Right cardiac atrium (tissue), 5 donors: ENCODE results near the gene PIK3CA. TPM values are rescaled to one million over a fixed set of nuclear protein-coding genes. Genes with fewer than 3 reads are reported as not detected.

Source experiments
- ATAC-seq, 2 donors: fragments of 200-7000 bp; cut with Tn5 transposase; one replicate each; pipeline versions ENCODE4 v1.8.0 to v1.9.1; 2020; ENCODE audit warnings: moderate library complexity in 2 of 2, mild to moderate bottlenecking in 1 of 2
- DNase-seq, 3 donors: peaks; one replicate each; pipeline ENCODE4 v3.0.0-alpha.2; 2020
- H3K27ac ChIP-seq: one replicate; pipeline ENCODE4 v1.5.1; 2013; ENCODE audit warnings: mild to moderate bottlenecking, low read length, control low read depth, moderate library complexity
- H3K27me3 ChIP-seq: one replicate; pipeline ENCODE4 v1.6.1; 2013; ENCODE audit not compliant: control insufficient read depth, insufficient read depth
- H3K4me1 ChIP-seq: one replicate; pipeline ENCODE4 v1.6.1; 2013; ENCODE audit warnings: low read length; ENCODE audit not compliant: control insufficient read depth, insufficient read depth
- H3K4me3 ChIP-seq: one replicate; pipeline ENCODE4 v1.5.1; 2013; ENCODE audit warnings: low read length, control low read depth
- H3K9me3 ChIP-seq: one replicate; pipeline ENCODE4 v1.6.1; 2013; ENCODE audit warnings: low read length; ENCODE audit not compliant: control insufficient read depth
- WGBS: extraction: QIAGEN DNeasy Blood & Tissue Kit; methylation state at CpG from one replicate; pipeline ENCODE4 v1.1.7; 2013; 5-methylcytosine and 5-hydroxymethylcytosine counted together
- intact Hi-C, 4 donors: fragments of 100-400 bp; cut with DNase I; formaldehyde crosslinking; loops; one replicate each; pipeline versions ENCODE4 v1.11.0 to v1.14.0; 2022 to 2023
- polyA plus RNA-seq: library from polyadenylated mRNA; stranded (reverse); fragments of 200-250 nt; gene quantifications from one replicate; pipeline ENCODE4 v1.2.3, GENCODE V29; 2013
- total RNA-seq, 4 donors: library from RNA; stranded (reverse); fragmentation: NEBNext Ultra II Directional; extraction: Animal tissue kit (Norgen Biotek cat#: 25700); gene quantifications; one replicate each; pipeline ENCODE4 v1.2.1, GENCODE V29; 2021
- donor health status: healthy with polysubstance abuse.
- donor health status: DM: no; HTN: yes; CAD: no.
- donor health status: DM: no; HTN: no; CAD: no.
- donor health status: DM: no; HTN: yes; CAD: no; lungs with severe emphysema.
- donor health status: DM: yes; HTN: yes; CAD: no.

The PIK3CA gene
- total and polyA plus RNA-seq, 5 donors: 4.6 to 22.3 (median 21.1) TPM

DNA sequence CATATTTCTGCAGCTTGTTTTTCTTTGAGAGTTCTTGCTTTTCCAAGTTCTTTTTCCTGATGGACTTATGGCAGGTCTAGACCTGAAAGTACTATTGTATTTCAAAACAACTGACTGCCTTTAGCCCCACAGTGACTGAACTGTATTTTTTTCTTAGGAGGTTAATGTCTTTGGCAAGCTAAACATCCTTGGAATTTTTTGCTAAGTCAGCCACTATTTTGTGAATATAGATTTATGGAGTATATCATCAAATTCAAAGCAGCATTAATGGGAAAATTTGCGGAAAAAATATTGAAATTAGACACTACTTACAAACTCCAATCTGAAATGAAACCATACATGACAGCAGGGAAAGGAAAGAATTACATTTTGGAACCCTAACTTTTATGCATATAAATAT lies 8.6 kb downstream of the PIK3CA start:
- Histone ChIP-seq H3K27me3 (no peaks in the 10 kb centered on the region), H3K4me1 (peaks cover 4% of the 10 kb centered on the region), H3K27ac (no peak overlapping the region), H3K9me3 (no peaks in the 10 kb centered on the region), H3K4me3 (no peak overlapping the region)
- intact Hi-C loops: no loop called here
- DNase-seq (no peak), ATAC-seq (no peak)
- 88% methylated on average over 1 of the region's 1 CpG for WGBS

DNA sequence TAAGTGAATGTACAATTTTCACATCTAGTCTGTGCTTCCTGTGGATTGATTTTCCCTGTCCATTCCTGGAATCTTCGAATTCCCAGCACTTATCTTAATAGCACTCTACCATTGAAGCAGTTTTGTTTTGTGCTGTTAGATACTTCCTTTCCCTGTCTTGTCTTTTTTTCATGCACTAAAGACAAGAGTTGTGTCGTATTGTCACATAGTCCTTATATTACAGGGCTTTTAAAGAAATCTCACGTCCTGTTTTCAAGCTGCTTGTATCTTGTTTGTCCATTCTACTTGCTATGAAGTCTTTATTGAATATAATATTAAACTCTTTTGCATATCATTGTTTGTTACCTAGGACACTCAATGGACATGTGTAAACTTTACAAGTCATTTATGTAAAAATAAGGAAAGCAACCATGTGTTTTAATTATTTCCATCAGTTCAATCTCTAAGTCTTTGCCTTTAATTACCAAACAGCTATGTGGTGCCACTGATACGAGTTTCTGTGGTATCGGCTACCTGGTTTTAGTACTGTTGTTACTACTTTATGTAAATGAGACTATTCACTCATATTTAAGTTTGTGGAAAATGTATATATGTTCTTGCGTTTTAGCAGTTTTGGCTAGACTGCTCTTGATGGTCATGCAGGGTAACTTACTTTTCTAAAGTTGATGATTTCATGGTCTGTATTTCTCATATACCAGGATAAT lies 10.3 kb downstream of the PIK3CA start:
- H3K27me3 ChIP-seq: no peaks in the 10 kb centered on the region
- intact Hi-C loops: no loop called here
- ATAC-seq (no peak), DNase-seq (no peak)
- no peak overlapping the region for H3K4me3 ChIP-seq
- no peaks in the 10 kb centered on the region for H3K9me3 ChIP-seq
- no peak overlapping the region for H3K27ac ChIP-seq
- H3K4me1 ChIP-seq: peaks cover 4% of the 10 kb centered on the region
- 68% methylated on average over 6 of the region's 6 CpGs for WGBS

DNA sequence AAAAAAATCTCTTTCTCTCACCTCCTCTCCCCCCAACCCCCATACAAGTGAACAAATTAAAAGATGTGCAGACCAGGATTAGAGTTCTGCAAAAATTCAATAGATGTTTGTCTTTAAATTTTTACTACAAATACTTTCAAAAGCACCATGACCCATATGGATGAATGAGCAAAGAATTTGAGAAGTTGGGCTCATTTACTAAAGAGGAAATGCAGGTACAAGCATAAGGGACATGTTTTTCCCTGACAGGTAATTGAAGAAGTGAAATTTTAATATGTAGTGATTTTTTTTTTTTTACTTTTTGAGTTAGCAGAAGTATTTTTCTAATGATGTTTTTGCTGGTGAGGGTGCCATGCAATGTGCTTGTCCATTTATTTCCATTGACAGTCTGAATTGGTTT lies 15.3 kb downstream of the PIK3CA start:
- peaks cover 2% of the 10 kb centered on the region for H3K4me1 ChIP-seq
- intact Hi-C loops: no loop called here
- no peaks in the 10 kb centered on the region for H3K9me3 ChIP-seq
- H3K27ac ChIP-seq: no peak overlapping the region
- H3K4me3 ChIP-seq: no peak overlapping the region
- no peak for DNase-seq
- H3K27me3 ChIP-seq: no peaks in the 10 kb centered on the region
- ATAC-seq: no peak

DNA sequence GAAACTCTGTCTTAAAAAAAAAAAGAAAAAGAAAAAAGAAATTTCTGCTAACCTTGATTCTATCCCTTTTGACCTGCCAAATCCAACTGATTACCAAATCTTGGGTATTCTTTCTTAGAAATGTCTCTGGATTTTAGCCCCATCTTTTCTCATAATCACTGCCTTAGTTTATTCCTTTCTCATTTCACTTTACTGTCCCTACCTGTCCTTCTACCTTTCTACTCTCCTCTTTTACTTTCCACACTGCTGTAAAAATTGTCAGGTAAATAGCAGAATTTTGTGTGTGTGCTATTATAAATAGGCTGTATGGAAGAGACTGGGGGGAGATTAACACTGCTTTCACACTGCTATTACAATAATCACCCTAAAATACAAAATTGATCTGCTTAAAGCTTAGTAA lies 16.7 kb downstream of the PIK3CA start:
- Histone ChIP-seq H3K27me3 (no peaks in the 10 kb centered on the region), H3K27ac (no peak overlapping the region), H3K9me3 (no peaks in the 10 kb centered on the region), H3K4me1 (peaks cover 2% of the 10 kb centered on the region), H3K4me3 (no peak overlapping the region)
- no peak for DNase-seq
- no peak for ATAC-seq
- intact Hi-C loops: no loop called here

DNA sequence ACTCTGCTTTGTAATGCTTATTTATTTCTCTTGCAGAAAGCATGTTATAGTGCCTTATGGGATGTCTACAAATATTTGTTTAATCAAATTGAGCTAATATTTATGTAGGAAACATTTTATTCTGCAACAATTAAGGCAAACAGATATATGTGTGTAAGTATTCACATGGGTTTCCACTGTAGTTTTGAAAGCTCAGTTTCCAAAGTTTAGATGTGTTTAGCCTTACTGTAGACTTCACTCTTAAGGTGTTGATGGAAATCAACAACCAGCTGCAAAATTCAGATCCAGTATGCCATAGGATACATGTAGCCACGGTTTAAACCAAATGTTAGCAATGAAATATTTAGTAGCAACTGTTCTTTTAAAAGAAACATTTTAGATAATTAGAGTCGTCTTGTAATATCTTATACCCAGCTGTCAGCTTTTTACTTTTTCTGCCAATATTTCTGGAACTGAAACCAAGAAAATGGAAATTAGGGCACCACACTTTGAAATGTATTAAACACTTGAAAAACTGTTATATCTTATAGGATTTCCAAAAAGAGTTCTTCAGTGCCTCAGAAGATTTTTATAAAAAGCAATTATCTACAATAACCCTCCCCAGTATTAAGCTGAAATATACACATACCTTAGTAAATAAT lies 18.5 kb downstream of the PIK3CA start:
- Histone ChIP-seq H3K27ac (no peak overlapping the region), H3K4me1 (no peaks in the 10 kb centered on the region), H3K4me3 (no peak overlapping the region), H3K9me3 (no peaks in the 10 kb centered on the region), H3K27me3 (no peaks in the 10 kb centered on the region)
- no peak for ATAC-seq
- 38% methylated on average over 2 of the region's 2 CpGs for whole genome bisulfite sequencing
- DNase-seq: no peak
- intact Hi-C loops: no loop called here

DNA sequence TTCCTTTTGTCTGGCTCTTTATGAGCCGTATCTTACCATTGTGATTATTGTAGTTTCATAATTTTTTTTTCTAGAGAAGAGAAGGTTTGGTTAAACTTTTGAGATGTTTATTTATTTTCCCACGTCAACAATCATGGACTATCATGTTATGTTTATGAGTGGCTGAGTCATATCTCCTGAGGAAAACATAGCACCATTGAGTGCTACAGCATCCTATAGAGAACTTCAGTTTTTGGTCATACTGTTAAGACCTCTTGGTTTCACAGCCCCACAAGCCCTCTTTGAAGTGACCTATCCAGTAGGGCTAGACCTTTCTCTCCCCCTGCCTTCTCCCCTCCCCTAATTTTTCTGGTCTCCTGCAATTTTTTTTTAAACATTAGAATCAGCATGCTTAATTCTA lies 20.8 kb downstream of the PIK3CA start:
- 92% methylated on average over 2 of the region's 2 CpGs for WGBS
- intact Hi-C loops: no loop called here
- Histone ChIP-seq H3K4me1 (no peaks in the 10 kb centered on the region), H3K4me3 (no peak overlapping the region), H3K9me3 (no peaks in the 10 kb centered on the region), H3K27me3 (no peaks in the 10 kb centered on the region), H3K27ac (no peak overlapping the region)
- ATAC-seq (no peak), DNase-seq (no peak)

DNA sequence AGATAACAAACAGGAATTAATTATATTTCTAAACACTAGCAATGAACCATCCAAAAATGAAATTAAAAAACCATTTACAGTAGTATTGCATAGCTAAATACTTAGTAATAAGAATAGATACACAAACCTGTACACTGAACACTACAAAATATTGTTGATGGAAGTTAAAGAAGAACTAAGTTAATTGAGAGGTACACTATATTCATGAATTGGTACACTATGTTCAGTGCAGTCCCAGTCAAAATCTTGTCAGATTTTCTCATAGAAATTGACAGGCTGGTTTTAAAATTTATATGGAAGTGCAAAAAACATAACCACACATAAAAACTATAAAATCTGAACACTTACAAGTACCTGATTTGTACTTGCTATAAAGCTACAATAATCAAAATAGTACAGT lies 24.4 kb downstream of the PIK3CA start:
- H3K27me3 ChIP-seq: no peaks in the 10 kb centered on the region
- no peak overlapping the region for H3K27ac ChIP-seq
- intact Hi-C loops: no loop called here
- H3K4me3 ChIP-seq: no peak overlapping the region
- ATAC-seq (no peak), DNase-seq (no peak)
- no peaks in the 10 kb centered on the region for H3K4me1 ChIP-seq
- H3K9me3 ChIP-seq: no peaks in the 10 kb centered on the region

DNA sequence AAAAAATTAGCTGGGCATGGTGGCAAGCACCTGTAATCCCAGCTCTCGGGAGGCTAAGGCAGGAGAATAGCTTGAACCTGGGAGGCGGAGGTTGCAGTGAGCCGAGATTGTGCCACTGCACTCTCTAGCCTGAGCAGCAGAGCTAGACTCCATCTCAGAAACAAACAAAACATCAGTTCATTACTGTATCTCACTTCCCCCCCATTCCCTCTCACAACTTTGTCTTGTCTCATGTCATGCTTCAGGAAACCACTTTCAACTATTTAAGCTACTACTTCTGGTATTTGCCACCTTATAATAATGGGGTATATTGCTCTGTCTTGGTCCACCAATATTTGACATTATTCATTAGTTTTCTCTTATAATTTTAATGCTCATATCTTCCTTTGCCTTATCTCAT lies 26.2 kb downstream of the PIK3CA start:
- no peaks in the 10 kb centered on the region for H3K9me3 ChIP-seq
- no peak overlapping the region for H3K27ac ChIP-seq
- DNase-seq: no peak
- H3K4me1 ChIP-seq: peaks cover 4% of the 10 kb centered on the region
- intact Hi-C loops: no loop called here
- ATAC-seq: no peak
- no peak overlapping the region for H3K4me3 ChIP-seq
- 94% methylated on average over 3 of the region's 3 CpGs for WGBS
- H3K27me3 ChIP-seq: no peaks in the 10 kb centered on the region

DNA sequence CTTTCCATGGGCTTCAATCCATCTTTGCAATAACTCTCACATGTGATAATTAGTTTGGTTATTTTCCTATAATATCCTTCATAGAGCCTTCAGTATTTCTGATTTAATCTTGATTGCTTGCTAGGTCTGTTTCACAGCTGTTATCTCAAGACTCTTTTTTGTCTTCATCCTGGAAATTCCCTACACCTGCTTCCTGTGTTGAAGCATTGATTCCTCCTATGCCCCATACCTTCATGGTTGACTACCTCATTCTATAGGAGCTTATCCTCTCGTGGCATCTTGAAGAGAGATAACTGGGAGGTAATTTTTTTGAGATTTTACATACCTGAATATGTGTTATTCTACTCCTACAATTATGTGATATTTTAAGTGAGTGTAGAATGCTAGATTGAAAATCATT lies 26.7 kb downstream of the PIK3CA start:
- ATAC-seq (no peak), DNase-seq (no peak)
- Histone ChIP-seq H3K27me3 (no peaks in the 10 kb centered on the region), H3K4me1 (peaks cover 4% of the 10 kb centered on the region), H3K27ac (no peak overlapping the region), H3K9me3 (no peaks in the 10 kb centered on the region), H3K4me3 (no peak overlapping the region)
- WGBS: 71% methylated on average over 1 of the region's 1 CpG
- intact Hi-C loops: no loop called here

DNA sequence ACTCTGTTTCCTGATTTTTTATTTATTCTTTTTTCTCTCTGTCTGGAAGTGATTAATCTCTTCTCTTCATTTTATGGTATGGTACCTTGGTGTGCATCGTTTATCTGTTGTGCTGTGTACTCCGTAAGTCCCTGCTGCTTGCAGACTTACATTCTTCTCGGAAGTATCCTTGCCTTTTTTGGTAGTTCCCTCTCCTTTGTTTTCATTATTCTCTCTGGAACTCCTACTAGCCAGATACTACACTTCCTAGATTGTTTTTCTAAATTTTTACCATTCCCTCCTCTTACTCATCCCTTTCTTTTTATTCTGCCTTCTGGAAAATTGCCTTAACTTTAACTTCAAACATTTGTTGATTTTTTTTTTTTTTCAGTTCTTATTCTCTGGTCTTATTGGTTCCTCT lies 27.2 kb downstream of the PIK3CA start:
- Histone ChIP-seq H3K9me3 (no peaks in the 10 kb centered on the region), H3K4me3 (no peak overlapping the region), H3K27me3 (no peaks in the 10 kb centered on the region), H3K4me1 (peaks cover 4% of the 10 kb centered on the region), H3K27ac (no peak overlapping the region)
- 56% methylated on average over 3 of the region's 3 CpGs for WGBS
- no peak for DNase-seq
- ATAC-seq: no peak
- intact Hi-C loops: no loop called here

DNA sequence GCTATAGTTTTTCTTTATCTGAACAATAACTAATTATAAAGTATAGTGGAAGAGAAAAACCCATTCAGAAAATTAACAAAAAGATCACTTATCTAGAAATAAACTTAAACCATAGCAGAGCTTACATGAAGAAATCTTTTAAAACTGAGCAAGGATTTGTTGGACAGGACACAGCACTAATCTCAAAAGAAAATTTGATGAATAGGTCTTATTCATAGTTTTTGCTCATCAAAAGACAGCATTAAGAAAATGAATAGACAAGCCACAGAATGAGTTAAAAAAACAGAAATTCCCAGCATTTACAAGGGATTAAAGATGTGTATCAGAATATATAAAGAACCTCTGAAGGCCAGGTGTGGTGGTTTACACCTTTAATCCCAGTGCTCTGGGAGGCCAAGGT lies 29.5 kb downstream of the PIK3CA start:
- H3K9me3 ChIP-seq: no peaks in the 10 kb centered on the region
- peaks cover 7% of the 10 kb centered on the region for H3K4me1 ChIP-seq
- H3K27me3 ChIP-seq: no peaks in the 10 kb centered on the region
- DNase-seq (no peak), ATAC-seq (no peak)
- H3K27ac ChIP-seq: no peak overlapping the region
- intact Hi-C loops: no loop called here
- no peak overlapping the region for H3K4me3 ChIP-seq

DNA sequence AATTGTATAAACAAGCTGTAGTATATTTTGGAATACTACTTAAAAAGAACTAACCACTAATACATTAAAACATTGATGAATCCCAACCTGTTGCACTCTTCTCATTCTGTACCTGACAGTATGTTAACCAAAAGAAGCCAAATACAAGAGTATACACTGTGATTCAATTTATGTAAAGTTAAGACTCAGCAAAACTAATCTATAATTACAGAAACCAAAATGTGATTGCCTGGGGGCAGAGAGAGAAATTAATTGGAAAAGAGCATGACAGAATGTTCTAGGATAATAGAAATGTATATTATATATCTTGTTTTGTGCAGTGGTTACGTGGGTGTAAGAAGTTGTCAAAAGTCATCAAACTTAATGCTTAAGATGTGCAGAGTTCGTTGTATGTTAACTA lies 31.1 kb downstream of the PIK3CA start:
- Histone ChIP-seq H3K27me3 (no peaks in the 10 kb centered on the region), H3K27ac (no peak overlapping the region), H3K4me3 (no peak overlapping the region), H3K4me1 (peaks cover 7% of the 10 kb centered on the region), H3K9me3 (no peaks in the 10 kb centered on the region)
- ATAC-seq (no peak), DNase-seq (no peak)
- 81% methylated on average over 2 of the region's 2 CpGs for WGBS
- intact Hi-C loops: no loop called here
